MM.1S (cell line): ENCODE measurements around the gene MSANTD1.

Experiments
- CTCF ChIP-seq: fragments of 300-600 bp; sonication (generic); IDR thresholded peaks from 2 replicates; pipeline ENCODE4 v1.5.1; 2016; ENCODE audit warnings: antibody characterized with exemption, low read length, mixed read lengths
- EZH2 ChIP-seq: fragments of 300-600 bp; sonication (generic); optimal IDR thresholded peaks from 2 replicates; pipeline ENCODE3; 2017; ENCODE audit warnings: low read depth, mild to moderate bottlenecking, antibody characterized with exemption, low read length, mixed read lengths

GRCh38 chr4:3263053-3263875 lies 14.3 kb downstream of the MSANTD1 start:
- TF ChIP-seq CTCF, result no peak
- TF ChIP-seq EZH2, result no peak
